ENCODE measurements around the gene KSR2. TPM values are rescaled to one million over a fixed set of nuclear protein-coding genes. Genes with fewer than 3 reads are reported as not detected.

The KSR2 gene
- polyA plus RNA-seq, 3 donors = 0.80 to 1.3 (median 1.1) TPM

- no peak for DNase-seq
Measured at GRCh38 chr12:117457189-117457588, 511.6 kb downstream of the KSR2 start.

- no peak for DNase-seq
Measured at GRCh38 chr12:117456076-117456475, 512.7 kb downstream of the KSR2 start.

GRCh38 chr12:117453961-117454360, 514.8 kb downstream of the KSR2 start:
- DNase-seq = no peak

- no peak for DNase-seq
Measured at GRCh38 chr12:117452112-117452511, 516.7 kb downstream of the KSR2 start.

- DNase-seq = peak; percentile 48
Measured at GRCh38 chr12:117450209-117450608, 518.6 kb downstream of the KSR2 start.

- DNase-seq = no peak
Measured at GRCh38 chr12:117447665-117448366, 521.0 kb downstream of the KSR2 start.

- no peak for DNase-seq
Measured at GRCh38 chr12:117444781-117445180, 524.0 kb downstream of the KSR2 start.

- DNase-seq = no peak
Measured at GRCh38 chr12:117441751-117442150, 527.0 kb downstream of the KSR2 start.

GRCh38 chr12:117440384-117440783, 528.4 kb downstream of the KSR2 start:
- DNase-seq = no peak

GRCh38 chr12:117439531-117440001, 529.2 kb downstream of the KSR2 start:
- DNase-seq = peak; percentile 21

GRCh38 chr12:117438809-117439208, 530.0 kb downstream of the KSR2 start:
- DNase-seq = no peak

- no peak for DNase-seq
Measured at GRCh38 chr12:117437516-117438255, 531.1 kb downstream of the KSR2 start.

- no peak for DNase-seq
Measured at GRCh38 chr12:117433878-117434277, 534.9 kb downstream of the KSR2 start.

- DNase-seq = no peak
Measured at GRCh38 chr12:117430246-117430645, 538.5 kb downstream of the KSR2 start.

GRCh38 chr12:117427211-117427610, 541.6 kb downstream of the KSR2 start:
- no peak for DNase-seq

- no peak for DNase-seq
Measured at GRCh38 chr12:117421987-117422386, 546.8 kb downstream of the KSR2 start.

GRCh38 chr12:117421068-117421752, 547.6 kb downstream of the KSR2 start:
- DNase-seq = no peak

GRCh38 chr12:117417004-117417403, 551.8 kb downstream of the KSR2 start:
- no peak for DNase-seq

GRCh38 chr12:117412465-117413188, 556.2 kb downstream of the KSR2 start:
- DNase-seq = no peak

- no peak for DNase-seq
Measured at GRCh38 chr12:117409286-117409685, 559.5 kb downstream of the KSR2 start.

- DNase-seq = peak; percentile 65
Measured at GRCh38 chr12:117408161-117408791, 560.5 kb downstream of the KSR2 start.

- no peak for DNase-seq
Measured at GRCh38 chr12:117404940-117405339, 563.9 kb downstream of the KSR2 start.

All from renal pelvis (tissue), 4 donors.